Left kidney (tissue), 2 donors: ENCODE results near the gene SGF29. TPM values are rescaled to one million over a fixed set of nuclear protein-coding genes. Genes with fewer than 3 reads are reported as not detected.
"Not testable (repeated sequence)": the region's sequence is repeated elsewhere in the genome, so short reads cannot be mapped to it uniquely, and the experiment has no call there.

Experiments
- DNase-seq: peaks from one replicate; pipeline ENCODE4 v3.0.0-alpha.2; 2013
- polyA plus RNA-seq: library from polyadenylated mRNA; unstranded; fragments of 120-200 nt; gene quantifications from one replicate; pipeline ENCODE4 v1.2.1, GENCODE V29; 2013; ENCODE audit not compliant: insufficient read length

The SGF29 gene
- polyA plus RNA-seq, 1 donor: 21.4 TPM

- DNase-seq: no peak
These were observed 38.8 kb downstream of the SGF29 start for GRCh38 chr16:28592511-28592910.

GRCh38 chr16:28592979-28593553 lies 39.3 kb downstream of the SGF29 start:
- no peak for DNase-seq

- DNase-seq: not testable (repeated sequence)
These were observed 41.7 kb downstream of the SGF29 start for GRCh38 chr16:28595451-28595850.

GRCh38 chr16:28596115-28596630 lies 42.5 kb downstream of the SGF29 start:
- no peak for DNase-seq

- no peak for DNase-seq
These were observed 43.3 kb downstream of the SGF29 start, which contains the start of gene SULT1A2 for GRCh38 chr16:28596840-28597691. SULT1A2 (minus strand) TSS chr16:28597050; CDS start chr16:28595930, 1,120 bp downstream.

GRCh38 chr16:28597692-28598261 lies 44.1 kb downstream of the SGF29 start:
- no peak for DNase-seq

GRCh38 chr16:28599377-28600285 lies 45.9 kb downstream of the SGF29 start:
- not testable (repeated sequence) for DNase-seq

GRCh38 chr16:28600965-28601364 lies 47.2 kb downstream of the SGF29 start:
- not testable (repeated sequence) for DNase-seq

- DNase-seq: not testable (repeated sequence)
These were observed 47.9 kb downstream of the SGF29 start for GRCh38 chr16:28601589-28601988.

- DNase-seq: not testable (repeated sequence)
These were observed 48.3 kb downstream of the SGF29 start for GRCh38 chr16:28602062-28602461.

- DNase-seq: no peak
These were observed 48.8 kb downstream of the SGF29 start for GRCh38 chr16:28602529-28602928.

- no peak for DNase-seq
These were observed 49.9 kb downstream of the SGF29 start for GRCh38 chr16:28603381-28604185.

- DNase-seq: no peak
These were observed 50.5 kb downstream of the SGF29 start for GRCh38 chr16:28604186-28604565.

GRCh38 chr16:28606291-28607115 lies 52.8 kb downstream of the SGF29 start:
- no peak for DNase-seq

- no peak for DNase-seq
These were observed 53.5 kb downstream of the SGF29 start for GRCh38 chr16:28607116-28607623.

- DNase-seq: not testable (repeated sequence)
These were observed 54.2 kb downstream of the SGF29 start for GRCh38 chr16:28607681-28608495.

GRCh38 chr16:28608496-28608808 lies 54.7 kb downstream of the SGF29 start:
- DNase-seq: not testable (repeated sequence)

- DNase-seq: not testable (repeated sequence)
These were observed 55.3 kb downstream of the SGF29 start for GRCh38 chr16:28608867-28609596.
